Inflammatory macrophage treated with lipopolysaccharide for 1 hour (primary cell): ENCODE results near the gene RHEB.
"Not testable (repeated sequence)": the region's sequence is repeated elsewhere in the genome, so short reads cannot be mapped to it uniquely, and the experiment has no call there.

Experiments used
- DNase-seq, 2 donors: peaks; one replicate each; pipeline ENCODE4 v3.0.0-alpha.2; 2020 to 2022

The RHEB gene, protein sequence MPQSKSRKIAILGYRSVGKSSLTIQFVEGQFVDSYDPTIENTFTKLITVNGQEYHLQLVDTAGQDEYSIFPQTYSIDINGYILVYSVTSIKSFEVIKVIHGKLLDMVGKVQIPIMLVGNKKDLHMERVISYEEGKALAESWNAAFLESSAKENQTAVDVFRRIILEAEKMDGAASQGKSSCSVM

GRCh38 chr7:151519765-151520418 is at the start of gene RHEB:
Gene RHEB (minus strand): TSS chr7:151519895. CDS start chr7:151519511, 384 bp downstream.
- DNase-seq, result peak; percentile 99

DNA sequence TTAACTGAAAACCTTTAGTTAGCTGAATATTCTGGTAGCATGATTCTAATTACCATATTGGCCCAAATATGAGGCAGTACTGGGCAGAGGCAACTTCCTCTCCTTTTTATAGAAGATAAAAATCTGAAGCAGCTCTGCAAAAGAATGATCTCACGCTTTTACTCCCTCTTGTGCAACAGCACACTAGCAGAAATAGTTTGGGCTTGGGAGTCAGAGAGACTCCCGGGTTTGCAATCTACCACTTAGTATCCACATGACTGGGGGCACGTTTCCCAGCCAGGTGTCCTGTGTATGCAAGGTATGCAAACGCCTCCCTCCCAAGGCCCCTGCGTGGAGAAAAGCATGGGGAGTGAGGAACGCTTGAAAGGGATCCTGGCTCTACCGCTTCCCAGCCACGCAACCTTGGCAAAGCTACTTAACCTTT is 47.2 kb upstream of the RHEB start:
- DNase-seq, result peak; percentile 45 to 61

DNA sequence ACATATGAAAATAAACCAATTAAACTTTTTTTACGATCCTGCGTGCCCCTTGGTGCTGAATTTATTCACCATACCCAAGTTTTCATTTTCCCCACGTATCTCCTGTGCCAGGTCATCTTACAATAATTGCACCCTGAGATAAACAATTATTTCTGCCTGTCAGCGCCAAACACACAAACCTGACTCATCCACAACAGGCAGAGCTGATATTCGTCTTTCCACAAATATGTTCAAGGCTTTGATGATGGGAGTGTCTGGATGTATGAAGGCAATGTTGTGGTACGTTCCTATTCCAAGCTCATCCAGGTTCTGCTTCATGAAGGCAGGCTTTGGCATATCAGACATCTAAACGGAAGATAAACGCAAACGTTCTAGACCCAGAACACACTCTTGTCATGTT is 45.8 kb upstream of the RHEB start:
- DNase-seq, result no peak

- no peak for DNase-seq
These were observed 40.5 kb upstream of the RHEB start for GRCh38 chr7:151560243-151560642.

GRCh38 chr7:151559557-151560183 is 40.0 kb upstream of the RHEB start:
- no peak for DNase-seq

- DNase-seq, result no peak
These were observed 38.9 kb upstream of the RHEB start for GRCh38 chr7:151558575-151558974.

DNA sequence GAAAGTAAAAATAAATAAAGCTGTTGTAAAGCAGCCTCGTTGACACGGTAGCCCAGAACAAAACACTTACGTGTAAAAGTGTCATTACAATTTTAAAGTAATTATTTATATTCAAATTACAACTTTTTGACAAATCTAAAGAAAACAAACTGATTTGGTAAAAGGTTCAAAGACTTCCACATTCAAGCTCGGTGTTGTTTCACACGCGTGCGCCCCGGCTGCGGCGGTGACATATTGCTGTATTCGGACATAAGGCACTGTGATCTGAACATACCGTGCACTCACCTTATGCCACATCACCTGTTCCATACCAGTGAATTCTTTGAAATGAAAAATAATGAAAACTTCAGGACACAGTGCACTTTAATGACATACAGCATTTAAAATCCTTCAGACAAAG is 36.9 kb upstream of the RHEB start:
- DNase-seq, result no peak

- no peak for DNase-seq
These were observed 33.7 kb upstream of the RHEB start for GRCh38 chr7:151553356-151553755.

- no peak for DNase-seq
These were observed 32.8 kb upstream of the RHEB start for GRCh38 chr7:151552352-151553028.

GRCh38 chr7:151551820-151552219 is 32.1 kb upstream of the RHEB start:
- DNase-seq, result no peak

GRCh38 chr7:151550656-151551286 is 31.1 kb upstream of the RHEB start:
- DNase-seq, result no peak

DNA sequence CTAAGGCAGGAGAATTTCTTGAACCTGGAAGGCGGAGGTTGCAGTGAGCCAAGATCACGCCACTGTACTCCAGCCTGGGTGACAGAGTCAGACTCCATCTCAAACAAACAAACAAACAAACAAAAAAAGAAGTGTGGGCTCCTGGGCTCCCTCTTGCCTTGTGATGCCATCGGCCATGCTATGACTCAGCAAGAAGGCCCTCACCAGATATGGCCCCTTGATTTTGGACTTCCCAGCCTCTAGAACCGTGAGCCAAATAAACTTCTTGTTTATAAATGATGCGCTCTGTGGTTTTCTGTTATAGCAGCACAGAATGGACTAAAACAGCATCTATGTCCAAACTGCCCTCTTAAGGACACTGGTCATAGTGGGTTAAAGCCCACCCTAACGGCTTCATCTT is 29.9 kb upstream of the RHEB start:
- no peak for DNase-seq

DNA sequence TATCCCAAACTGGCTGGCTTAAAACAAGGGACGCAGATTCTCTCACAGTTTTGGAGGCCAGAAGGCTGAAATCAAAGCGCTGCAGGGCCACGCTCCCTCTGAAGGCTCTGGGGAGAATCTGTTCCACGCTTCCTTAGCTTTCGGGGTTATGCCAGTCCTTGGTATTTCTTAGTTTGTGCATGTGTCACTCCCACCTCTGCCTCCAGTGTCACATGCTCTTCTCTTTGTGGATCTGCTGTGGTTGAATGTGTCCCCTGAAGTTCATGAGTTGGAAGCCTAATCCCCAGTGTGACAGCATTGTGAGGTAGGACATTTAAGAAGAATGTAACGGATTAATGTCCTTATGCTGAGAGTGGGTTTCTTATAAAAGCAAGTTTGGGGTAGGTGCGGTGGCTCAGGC is 29.4 kb upstream of the RHEB start:
- DNase-seq, result no peak

DNA sequence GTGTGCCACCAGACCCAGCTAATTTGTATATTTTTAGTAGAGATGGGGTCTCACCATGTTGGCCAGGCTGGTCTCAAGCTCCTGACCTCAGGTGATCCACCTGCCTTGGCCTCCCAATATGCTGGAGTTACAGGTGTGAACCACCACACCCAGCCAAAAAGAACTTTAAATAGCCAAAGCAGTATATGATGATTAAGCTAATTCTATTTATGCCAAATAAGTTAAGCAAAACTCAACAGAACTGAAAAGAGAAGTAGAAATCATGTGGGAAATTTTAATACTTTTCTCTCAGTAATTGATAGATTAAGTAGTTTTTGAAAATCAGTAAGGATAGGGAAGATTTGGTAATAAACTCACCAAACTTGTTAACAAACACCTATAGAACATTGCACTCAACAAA is 24.5 kb upstream of the RHEB start:
- no peak for DNase-seq

DNA sequence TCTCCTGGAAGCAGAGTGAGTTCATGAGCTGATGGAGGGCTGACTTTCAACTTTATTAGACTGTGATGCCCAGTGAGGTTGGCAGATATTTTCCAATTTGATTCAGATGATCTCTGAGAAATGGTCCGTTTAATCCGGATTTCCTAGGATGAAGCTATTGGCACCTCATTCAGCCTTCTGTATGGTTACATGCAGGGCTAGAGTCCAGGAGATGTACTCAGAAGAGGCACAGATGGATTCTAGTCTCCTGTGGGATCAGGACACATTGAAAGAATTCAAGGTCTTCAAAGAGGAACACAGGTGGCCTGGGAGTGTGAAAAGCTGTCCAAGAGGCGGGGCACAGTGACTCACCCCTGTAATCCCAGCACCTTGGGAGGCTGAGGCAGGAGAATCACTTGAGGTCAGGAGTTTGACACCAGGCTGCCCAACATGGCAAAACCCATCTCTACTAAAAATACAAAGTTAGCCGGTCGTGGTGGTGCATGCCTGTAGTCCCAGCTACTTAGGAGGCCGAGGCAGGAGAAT is 23.0 kb upstream of the RHEB start:
- no peak for DNase-seq

GRCh38 chr7:151541709-151542499 is 22.2 kb upstream of the RHEB start:
- no peak for DNase-seq

GRCh38 chr7:151540146-151540545 is 20.5 kb upstream of the RHEB start:
- no peak for DNase-seq

DNA sequence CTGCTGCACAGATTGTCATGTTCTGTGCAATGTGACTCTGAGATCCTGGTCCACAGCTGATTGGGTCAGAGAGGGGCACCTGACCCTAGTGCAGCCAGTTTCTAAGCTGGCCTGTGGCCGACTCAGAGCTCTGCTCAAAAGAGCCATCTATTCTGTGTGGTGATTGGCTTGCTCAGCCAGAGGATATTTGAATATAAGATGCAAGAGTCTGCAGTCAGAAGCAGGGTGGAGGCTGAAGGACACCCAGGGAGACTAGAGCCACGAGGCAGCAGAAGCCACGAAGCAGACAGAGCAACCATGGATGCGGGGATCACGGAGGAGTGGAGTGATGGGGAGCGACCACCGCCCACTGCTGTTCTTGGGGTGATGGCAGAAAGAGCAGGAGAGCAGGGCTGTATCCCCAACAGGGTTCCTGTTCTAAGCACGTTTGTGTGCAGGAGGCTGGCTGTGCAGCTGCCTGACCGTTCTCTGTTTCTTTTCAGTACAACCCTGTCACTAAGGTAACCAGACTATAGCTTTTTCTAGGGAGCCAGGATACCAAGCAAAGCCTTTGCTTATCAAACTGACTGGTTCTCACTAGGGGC is 19.5 kb upstream of the RHEB start:
- no peak for DNase-seq

GRCh38 chr7:151537818-151538561 is 18.3 kb upstream of the RHEB start:
- no peak for DNase-seq

DNA sequence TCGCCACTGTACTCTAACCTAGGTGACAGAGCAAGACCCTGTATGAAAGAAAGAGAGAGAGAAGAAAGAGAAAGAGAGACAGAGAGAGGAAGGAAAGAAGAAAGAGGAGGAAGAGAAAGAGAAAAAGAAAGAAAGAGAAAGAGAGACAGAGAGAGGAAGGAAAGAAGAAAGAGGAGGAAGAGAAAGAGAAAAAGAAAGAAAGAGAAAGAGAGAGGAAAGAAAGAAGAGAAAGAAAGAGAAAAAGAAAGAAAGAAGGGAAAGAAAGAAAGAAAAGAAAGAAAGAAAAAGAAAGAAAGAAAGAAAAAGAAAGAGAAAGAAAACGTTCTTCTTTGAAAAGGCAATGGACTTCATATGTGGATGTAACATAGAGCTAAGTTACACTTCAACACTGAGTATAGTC is 16.5 kb upstream of the RHEB start:
- DNase-seq, result not testable (repeated sequence)

GRCh38 chr7:151529842-151530241 is 10.1 kb upstream of the RHEB start:
- DNase-seq, result no peak
